Neuron (in vitro differentiated cells): ENCODE results near the gene CRB2.
"Not testable (repeated sequence)": the region's sequence is repeated elsewhere in the genome, so short reads cannot be mapped to it uniquely, and the experiment has no call there.

Experiments used
- H2AFZ ChIP-seq: one replicate; pipeline ENCODE4 v1.6.1; 2013; ENCODE audit warnings: low read depth, mild to moderate bottlenecking, inconsistent platforms, low read length, moderate library complexity
- H3K27me3 ChIP-seq: one replicate; pipeline ENCODE4 v1.6.1; 2013; ENCODE audit warnings: low read length; ENCODE audit not compliant: insufficient read depth
- H3K36me3 ChIP-seq: one replicate; pipeline ENCODE4 v1.6.1; 2013; ENCODE audit warnings: low read length; ENCODE audit not compliant: insufficient read depth
- H3K4me1 ChIP-seq: one replicate; pipeline ENCODE4 v1.6.1; 2013; ENCODE audit warnings: low read length; ENCODE audit not compliant: insufficient read depth
- H3K4me3 ChIP-seq: 2 replicates; pipeline ENCODE4 v1.5.1; 2013; ENCODE audit warnings: mild to moderate bottlenecking, low read length, moderate library complexity
- H3K9me3 ChIP-seq: one replicate; pipeline ENCODE4 v1.6.1; 2013; ENCODE audit warnings: low read length

CRB2 gene

GRCh38 chr9:123321616-123322272 is 34.3 kb upstream of the CRB2 start:
- no peak overlapping the region for H2AFZ ChIP-seq
- no peaks in the 10 kb centered on the region for H3K4me1 ChIP-seq
- peaks cover 18% of the 10 kb centered on the region for H3K27me3 ChIP-seq
- no peaks in the 10 kb centered on the region for H3K36me3 ChIP-seq
- H3K4me3 ChIP-seq: no peak overlapping the region
- no peaks in the 10 kb centered on the region for H3K9me3 ChIP-seq

- no peaks in the 10 kb centered on the region for H3K4me1 ChIP-seq
- H2AFZ ChIP-seq: no peak overlapping the region
- H3K36me3 ChIP-seq: no peaks in the 10 kb centered on the region
- H3K4me3 ChIP-seq: no peak overlapping the region
- H3K27me3 ChIP-seq: peaks cover 18% of the 10 kb centered on the region
- no peaks in the 10 kb centered on the region for H3K9me3 ChIP-seq
These were observed 33.5 kb upstream of the CRB2 start for GRCh38 chr9:123322273-123323195.

- peaks cover 17% of the 10 kb centered on the region for H3K27me3 ChIP-seq
- no peak overlapping the region for H3K4me3 ChIP-seq
- no peaks in the 10 kb centered on the region for H3K36me3 ChIP-seq
- H3K4me1 ChIP-seq: no peaks in the 10 kb centered on the region
- no peaks in the 10 kb centered on the region for H3K9me3 ChIP-seq
- no peak overlapping the region for H2AFZ ChIP-seq
These were observed 32.6 kb upstream of the CRB2 start for GRCh38 chr9:123323196-123324013.

- Histone ChIP-seq H3K4me3 (no peak overlapping the region), H3K36me3 (no peaks in the 10 kb centered on the region), H3K9me3 (no peaks in the 10 kb centered on the region), H2AFZ (no peak overlapping the region), H3K4me1 (peaks cover 1% of the 10 kb centered on the region), H3K27me3 (peaks cover 4% of the 10 kb centered on the region)
These were observed 31.2 kb upstream of the CRB2 start for GRCh38 chr9:123324767-123325183.

GRCh38 chr9:123326187-123326586 is 29.8 kb upstream of the CRB2 start:
- Histone ChIP-seq H3K4me1 (peaks cover 10% of the 10 kb centered on the region), H3K36me3 (no peaks in the 10 kb centered on the region), H2AFZ (no peak overlapping the region), H3K27me3 (no peaks in the 10 kb centered on the region), H3K4me3 (no peak overlapping the region), H3K9me3 (no peaks in the 10 kb centered on the region)

GRCh38 chr9:123326662-123327093 is 29.3 kb upstream of the CRB2 start:
- H2AFZ ChIP-seq: no peak overlapping the region
- H3K9me3 ChIP-seq: no peaks in the 10 kb centered on the region
- H3K4me1 ChIP-seq: peaks cover 15% of the 10 kb centered on the region
- H3K36me3 ChIP-seq: no peaks in the 10 kb centered on the region
- H3K4me3 ChIP-seq: no peak overlapping the region
- H3K27me3 ChIP-seq: no peaks in the 10 kb centered on the region

GRCh38 chr9:123327697-123328100 is 28.3 kb upstream of the CRB2 start:
- H3K4me3 ChIP-seq: no peak overlapping the region
- H3K36me3 ChIP-seq: no peaks in the 10 kb centered on the region
- H2AFZ ChIP-seq: no peak overlapping the region
- no peaks in the 10 kb centered on the region for H3K27me3 ChIP-seq
- no peaks in the 10 kb centered on the region for H3K9me3 ChIP-seq
- H3K4me1 ChIP-seq: peaks cover 21% of the 10 kb centered on the region

GRCh38 chr9:123329329-123329955 is 26.6 kb upstream of the CRB2 start:
- Histone ChIP-seq H3K4me1 (peaks cover 26% of the 10 kb centered on the region), H3K27me3 (no peaks in the 10 kb centered on the region)

GRCh38 chr9:123331346-123332060 is 24.5 kb upstream of the CRB2 start:
- no peaks in the 10 kb centered on the region for H3K36me3 ChIP-seq

More at GRCh38 chr9:123329329-123329955, 26.6 kb upstream of the CRB2 start:
- Histone ChIP-seq H3K9me3 (no peaks in the 10 kb centered on the region), H3K36me3 (no peaks in the 10 kb centered on the region), H3K4me3 (no peak overlapping the region), H2AFZ (no peak overlapping the region)

GRCh38 chr9:123333058-123333669 is 22.8 kb upstream of the CRB2 start:
- not testable (repeated sequence) for H2AFZ ChIP-seq, H3K4me3 ChIP-seq

More at GRCh38 chr9:123331346-123332060, 24.5 kb upstream of the CRB2 start:
- Histone ChIP-seq H3K4me1 (peaks cover 43% of the 10 kb centered on the region), H3K27me3 (no peaks in the 10 kb centered on the region), H3K9me3 (no peaks in the 10 kb centered on the region), H2AFZ (peak overlapping the region; percentile 33), H3K4me3 (no peak overlapping the region)

GRCh38 chr9:123334639-123335038 is 21.4 kb upstream of the CRB2 start:
- Histone ChIP-seq H3K9me3 (no peaks in the 10 kb centered on the region), H3K27me3 (no peaks in the 10 kb centered on the region), H3K4me1 (peaks cover 44% of the 10 kb centered on the region), H3K4me3 (no peak overlapping the region), H3K36me3 (no peaks in the 10 kb centered on the region), H2AFZ (no peak overlapping the region)

More at GRCh38 chr9:123333058-123333669, 22.8 kb upstream of the CRB2 start:
- H3K36me3 ChIP-seq, H3K9me3 ChIP-seq, H3K27me3 ChIP-seq: not testable (repeated sequence)
- peaks cover 44% of the 10 kb centered on the region for H3K4me1 ChIP-seq
